ENCODE results near the gene CHST11. TPM values are rescaled to one million over a fixed set of nuclear protein-coding genes. Genes with fewer than 3 reads are reported as not detected.

The CHST11 gene
- 71.4 and 75.5 TPM in 2 replicates for total RNA-seq

DNA sequence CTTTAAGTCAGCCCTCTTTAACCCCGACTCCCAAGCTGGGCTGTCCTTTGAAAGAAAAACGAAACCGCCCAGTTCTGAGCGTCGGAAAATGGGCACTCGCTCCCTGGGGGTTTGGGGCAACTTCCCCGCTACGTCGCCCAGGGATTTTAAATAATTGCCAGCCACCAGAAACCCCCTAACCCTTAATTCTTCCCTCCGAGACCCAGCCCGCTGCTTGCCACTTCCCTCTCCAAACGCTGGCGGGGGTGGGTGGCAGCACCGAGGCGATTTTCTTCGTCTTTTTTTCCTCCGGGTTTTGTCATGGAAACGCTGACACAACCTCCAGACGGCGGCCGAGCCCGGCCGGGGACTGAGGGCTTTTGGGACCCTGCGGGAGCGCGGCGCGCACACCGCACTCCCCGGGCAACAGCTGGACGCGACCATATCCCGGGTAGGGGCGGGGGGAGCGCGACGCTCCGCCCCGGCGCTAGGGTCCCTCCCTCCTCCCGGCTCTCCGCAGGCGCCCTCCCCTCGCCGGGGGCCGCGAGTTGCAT, at the start of gene CHST11:
Gene CHST11 (plus strand): TSS at position 532 of the 533 bp plus-strand sequence.
- intact Hi-C loops (cut with micrococcal nuclease): loop anchor here (2.0 to 10.0 kb wide), 12 partner anchors 74 to 876 kb away; partner anchors contain the start of genes C12orf75, EID3, NFYB and TXNRD1

DNA sequence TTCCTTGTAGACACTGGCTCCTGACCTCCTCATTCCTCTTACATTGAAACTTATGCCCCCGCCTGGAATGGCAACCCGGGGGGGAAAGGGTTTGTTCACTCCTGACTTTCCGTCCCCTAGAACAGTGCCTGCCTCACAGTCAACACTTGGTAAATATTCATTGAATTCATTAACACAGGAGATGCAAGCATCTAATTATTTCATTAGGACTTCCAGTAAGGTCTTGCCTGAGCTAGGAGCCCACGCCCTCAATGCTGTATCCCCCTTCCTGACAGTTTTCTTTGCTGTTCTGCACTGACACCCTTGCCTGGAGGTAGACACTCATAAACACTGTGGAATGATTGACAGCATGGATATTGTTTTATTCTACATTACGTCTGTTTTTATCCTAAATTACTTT, 49.3 kb upstream of the CHST11 start:
- intact Hi-C loops (cut with micrococcal nuclease): no loop called here

DNA sequence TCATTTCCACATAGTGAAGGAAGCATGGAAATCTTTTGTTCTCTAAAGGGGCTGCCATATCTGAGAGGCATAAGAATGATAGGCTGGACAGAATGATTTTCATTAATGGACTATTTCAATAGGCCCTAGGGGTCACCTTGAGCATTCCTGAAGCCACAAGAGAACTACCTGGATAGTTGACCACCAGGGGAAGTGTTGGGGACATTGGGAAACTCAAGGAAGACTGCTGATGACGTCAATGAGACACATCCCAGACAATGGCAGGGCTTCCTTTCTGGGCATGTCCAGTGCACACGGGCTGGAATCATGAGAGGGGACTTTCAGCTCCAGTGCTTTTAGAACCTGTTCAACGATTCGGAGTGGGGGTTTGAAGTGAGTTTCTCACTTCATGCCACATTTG, 48.8 kb upstream of the CHST11 start:
- intact Hi-C loops (cut with micrococcal nuclease): no loop called here

DNA sequence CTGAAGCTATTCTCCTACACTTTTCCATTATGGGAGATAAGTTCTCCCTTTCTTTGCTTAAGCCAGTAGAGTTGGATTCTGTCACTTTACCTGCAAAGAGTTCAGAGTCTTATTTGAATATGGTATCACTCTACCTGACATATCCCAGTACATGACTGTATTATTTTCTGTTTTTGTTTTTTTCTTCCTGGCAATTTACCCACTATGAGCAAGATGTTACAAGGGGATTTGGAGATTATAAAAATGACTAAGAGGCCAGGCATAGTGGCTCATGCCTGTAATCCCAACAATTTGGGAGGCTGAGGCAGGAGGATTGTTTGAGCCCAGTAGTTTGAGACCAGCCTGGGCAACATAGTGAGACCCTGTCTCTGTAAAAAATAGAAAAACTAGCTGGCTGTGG, 46.4 kb upstream of the CHST11 start:
- intact Hi-C loops (cut with micrococcal nuclease): no loop called here

DNA sequence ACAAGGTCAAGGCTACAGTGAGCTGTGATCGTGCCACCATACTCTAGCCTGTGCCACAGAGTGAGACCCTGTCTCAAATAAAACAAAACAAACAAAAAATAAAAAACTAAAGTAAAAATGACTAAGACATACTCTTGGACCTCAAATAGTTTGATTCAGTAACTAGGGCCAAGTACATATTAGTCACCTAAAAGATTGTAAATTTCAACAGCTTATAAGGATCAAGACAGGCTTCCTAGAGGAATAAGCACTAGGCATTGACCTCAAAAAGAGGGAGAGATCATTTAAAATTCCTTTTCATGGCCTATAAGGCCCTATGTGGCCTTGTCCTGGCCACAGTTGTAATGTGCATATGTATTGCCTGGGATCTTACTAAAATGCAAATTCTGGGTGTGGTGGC, 46.0 kb upstream of the CHST11 start:
- intact Hi-C loops (cut with micrococcal nuclease): no loop called here

DNA sequence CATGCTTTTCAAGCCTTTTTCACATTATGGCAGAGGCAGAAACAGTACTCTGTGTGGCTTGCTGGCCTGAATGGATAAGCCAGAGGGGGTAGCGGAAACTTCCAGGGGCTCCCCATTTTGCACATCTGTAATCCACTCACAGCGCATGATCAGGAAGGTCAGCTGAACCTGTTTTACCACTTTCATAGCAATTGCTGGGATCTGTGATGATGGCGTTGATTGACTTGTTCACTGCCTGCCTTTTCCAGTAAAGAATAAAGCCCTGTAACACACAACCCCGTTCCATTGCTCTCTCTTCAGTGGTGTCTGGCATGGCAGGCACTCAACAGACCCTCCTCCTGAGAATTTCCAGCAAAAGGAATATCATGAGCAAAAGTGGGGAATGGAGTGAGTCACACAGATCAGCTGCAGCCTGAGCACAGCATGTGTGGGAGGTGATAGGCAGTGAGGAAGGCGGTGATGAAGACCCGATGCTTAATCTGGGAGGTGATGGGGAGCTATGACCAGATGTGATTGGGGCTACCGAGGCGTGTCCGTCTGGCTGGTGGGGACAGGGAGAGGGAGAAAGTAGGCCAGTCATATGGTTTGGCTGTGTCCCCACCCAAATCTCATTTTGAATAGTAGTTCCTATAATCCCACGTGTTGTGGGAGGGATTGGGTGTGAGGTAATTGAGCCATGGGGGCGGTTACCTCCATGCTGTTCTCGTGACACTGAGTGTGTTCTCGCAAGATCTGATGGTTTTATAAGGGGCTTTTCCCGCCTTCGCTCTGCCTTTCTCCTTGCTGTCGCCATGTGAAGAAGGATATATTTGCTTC, 44.7 kb upstream of the CHST11 start:
- intact Hi-C loops (cut with micrococcal nuclease): no loop called here

DNA sequence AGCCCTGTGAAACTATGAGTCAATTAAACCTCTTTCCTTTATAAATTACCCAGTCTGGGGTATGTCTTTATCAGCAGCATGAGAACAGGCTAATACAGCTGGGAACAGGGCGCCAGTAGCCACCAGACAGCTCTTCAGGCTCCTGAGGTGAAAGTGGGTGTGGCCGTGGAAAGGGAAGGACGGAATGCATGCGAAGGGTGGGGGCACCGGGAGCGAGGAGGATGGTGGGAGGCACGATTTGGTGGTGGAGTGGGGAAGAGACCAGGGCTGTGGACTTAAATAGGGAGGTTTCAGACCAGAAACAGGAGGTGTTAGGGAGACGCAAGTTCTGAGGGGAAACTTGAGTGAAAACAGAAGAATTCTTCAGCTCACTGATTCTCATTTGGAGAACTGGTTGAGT, 44.1 kb upstream of the CHST11 start:
- intact Hi-C loops (cut with micrococcal nuclease): no loop called here

DNA sequence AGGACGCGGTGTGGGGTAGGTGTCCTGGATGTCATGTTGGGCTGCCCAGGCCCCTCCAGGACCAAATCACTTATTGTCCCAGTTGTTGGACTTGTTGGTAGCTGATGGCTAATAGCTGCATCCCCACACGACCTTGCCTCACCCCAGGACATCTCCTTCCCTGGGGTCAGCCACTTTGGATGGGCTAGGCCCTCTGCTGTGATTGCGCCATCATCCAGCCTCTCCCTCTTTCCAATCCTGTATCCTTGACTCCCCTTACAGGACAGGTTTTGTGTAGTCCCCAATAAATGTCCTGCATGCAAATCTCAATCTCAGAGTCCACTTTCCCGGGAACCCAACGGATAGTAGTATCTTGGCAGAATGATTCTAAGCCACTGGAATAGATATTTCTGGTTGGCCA, 43.4 kb upstream of the CHST11 start:
- intact Hi-C loops (cut with micrococcal nuclease): no loop called here

DNA sequence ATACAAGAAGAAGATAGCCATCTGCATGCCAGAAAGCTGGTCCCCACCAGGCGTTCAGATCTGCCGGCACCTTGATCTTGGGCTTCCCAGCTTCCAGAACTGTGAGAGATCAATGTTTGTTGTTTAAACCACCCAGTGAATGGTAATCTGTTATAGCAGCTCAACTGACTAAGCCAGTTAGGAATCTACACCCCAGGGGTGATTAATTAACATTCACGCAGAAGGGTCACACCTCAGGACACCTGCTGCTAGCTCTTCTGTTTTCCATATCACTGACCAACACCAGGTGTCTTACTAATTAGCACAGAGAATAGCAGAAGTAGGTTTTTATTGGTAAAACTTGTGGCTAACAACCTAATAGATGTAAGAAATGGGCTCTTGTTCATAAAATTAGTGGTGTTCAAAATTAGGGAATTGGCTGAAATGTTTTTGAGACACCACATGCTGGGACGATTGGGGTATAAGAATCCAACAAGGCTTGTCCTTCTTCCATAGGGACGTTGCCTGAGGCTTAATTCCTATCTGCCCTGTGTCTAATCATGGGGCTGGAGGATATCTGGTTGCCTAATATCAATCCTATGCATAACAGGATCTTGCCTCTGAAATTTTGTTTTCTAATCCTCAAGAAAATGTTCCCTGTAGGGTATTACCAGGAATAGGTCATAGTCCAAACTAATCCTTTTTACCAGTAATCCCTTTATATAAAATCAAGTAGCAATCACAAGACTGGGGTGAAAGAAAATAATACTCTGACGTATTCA, 42.0 kb upstream of the CHST11 start:
- intact Hi-C loops (cut with micrococcal nuclease): no loop called here

DNA sequence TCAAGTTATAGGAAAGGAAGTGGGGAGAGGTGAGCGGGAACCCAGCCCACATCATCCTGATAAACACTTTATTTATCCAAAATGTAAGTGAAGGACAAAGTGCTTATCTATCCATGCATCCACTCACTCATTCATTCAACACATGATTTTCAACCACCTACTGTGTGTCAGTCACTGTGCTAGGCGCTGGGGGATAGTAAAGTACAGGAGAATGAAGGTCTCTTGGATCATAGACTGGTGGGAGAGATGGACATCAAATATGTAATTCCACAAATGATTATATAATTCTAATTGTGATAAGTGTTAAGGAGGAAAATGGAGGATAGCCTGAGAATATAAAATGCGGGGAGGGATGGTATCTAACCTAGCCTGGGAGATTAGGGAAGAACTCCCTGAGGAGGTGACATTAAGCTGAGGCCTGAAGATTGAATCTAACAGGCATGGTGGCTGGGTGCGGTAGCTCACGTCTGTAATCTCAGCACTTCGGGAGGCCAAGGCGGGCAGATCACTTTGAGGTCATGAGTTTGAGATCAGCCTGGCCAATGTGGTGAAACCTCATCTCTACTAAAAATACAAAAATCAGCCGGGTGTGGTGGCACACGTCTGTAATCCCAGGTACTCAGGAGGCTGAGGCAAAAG, 41.3 kb upstream of the CHST11 start:
- intact Hi-C loops (cut with micrococcal nuclease): no loop called here

DNA sequence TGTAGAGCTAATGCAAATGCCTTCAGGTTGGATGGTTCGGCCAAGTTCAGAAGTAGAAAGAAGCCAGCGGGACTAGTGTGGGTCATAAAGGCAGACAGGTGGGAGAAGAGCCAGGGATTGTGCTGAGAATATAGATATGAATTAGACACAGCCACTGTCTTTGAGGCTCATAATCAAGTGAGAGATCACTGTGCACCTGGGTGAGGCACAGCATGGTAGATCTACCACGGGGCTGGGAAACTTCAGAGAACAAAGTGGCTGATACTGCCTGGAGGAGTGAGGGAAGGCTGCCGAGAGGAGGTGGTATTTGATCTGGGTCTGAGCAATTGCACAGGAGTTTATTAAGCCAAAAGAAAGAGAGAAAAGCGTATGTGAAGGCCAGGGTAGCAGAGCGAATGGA, 40.6 kb upstream of the CHST11 start:
- intact Hi-C loops (cut with micrococcal nuclease): no loop called here

DNA sequence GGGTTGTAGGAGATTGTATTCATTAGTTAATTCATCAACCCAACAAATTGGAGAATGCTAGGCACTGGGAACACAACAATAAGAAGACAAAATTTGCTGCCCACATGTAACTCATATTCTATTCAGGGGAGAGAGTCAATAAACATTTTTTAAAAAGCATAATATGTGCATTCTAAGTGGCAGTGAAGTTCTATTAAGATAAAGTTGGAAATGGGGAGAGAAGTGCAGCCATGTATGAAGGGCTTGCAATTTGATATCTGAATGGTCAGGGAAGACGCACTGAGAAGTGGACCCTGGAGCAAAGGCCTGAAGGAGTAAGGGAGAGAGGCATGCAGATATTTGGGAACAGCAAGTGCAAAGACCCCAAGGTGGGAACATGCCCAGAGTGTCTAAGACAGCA, 40.2 kb upstream of the CHST11 start:
- intact Hi-C loops (cut with micrococcal nuclease): no loop called here

DNA sequence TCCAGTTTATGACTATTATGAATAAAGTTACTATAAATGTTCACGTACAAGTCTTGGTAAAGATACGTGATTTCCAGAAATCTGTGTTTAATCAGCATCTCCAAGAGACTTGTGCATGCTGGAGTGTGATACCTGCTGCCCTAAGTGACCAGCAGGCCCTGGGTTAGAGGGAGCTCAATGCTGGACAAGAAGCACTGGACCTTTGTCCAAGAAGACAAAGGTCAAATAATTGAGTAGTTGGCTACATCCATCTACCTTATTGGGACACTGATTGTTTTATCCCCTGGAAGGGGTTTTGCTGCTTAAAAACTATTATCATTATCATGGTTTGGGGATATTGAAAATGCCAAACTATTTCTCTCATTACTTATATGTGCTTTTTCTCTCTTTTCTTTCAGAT, 37.0 kb upstream of the CHST11 start:
- intact Hi-C loops (cut with micrococcal nuclease): no loop called here

DNA sequence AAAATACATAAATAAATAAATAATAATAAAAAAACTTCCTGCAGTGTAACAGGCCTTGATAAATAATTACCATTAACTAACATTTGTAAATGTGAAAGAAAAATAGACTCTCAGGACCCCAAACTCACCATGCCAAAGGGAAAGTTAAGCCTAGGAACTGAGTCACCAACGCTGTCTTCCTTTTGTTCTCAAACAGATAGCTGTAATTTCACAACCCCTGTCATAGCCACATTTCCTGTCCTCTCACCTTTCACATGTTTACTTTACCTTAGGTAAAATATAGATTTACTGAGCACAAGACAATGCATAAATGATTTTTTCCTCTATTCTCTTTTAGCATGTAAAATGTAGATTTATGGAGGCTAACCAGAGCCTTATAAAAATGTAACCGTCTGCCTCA, 35.9 kb upstream of the CHST11 start:
- intact Hi-C loops (cut with micrococcal nuclease): no loop called here

DNA sequence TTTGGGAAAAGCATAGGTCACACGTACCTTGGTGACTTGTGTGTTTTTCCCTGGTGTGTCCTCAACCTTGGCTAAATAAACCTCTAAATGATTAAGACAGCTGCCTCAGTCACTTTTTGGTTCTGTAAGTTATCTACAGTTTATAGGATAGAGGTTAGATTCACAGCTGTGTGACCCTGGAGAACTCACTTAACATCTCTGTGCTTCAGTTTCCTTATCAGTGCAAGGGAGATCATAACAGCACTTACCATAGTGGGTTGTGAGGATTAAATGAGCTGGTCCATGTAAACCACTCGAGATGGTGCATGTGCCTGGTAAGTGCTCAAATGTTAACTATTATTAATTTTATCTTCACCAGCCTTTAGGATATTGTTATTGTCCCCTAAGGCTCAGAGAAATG, 35.4 kb upstream of the CHST11 start:
- intact Hi-C loops (cut with micrococcal nuclease): no loop called here

DNA sequence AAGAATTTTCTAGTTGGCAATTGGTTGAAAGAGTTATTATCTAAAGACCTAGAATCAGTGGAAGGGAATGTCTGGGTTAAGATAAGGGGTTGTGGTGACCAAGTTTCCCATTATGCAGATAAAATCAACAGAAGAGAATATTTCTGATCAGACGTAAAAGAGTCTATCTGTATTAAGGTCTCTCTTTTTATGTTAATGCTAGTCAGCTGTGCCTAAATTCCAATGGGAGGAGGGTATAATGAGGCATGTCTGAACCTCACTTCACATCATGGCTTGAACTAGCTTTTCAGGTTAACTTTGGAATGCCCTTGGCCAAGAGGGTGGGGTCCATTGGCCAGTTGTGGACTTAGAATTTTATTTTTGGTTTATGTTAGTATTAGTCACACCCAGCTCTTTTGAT, 34.3 kb upstream of the CHST11 start:
- intact Hi-C loops (cut with micrococcal nuclease): no loop called here

DNA sequence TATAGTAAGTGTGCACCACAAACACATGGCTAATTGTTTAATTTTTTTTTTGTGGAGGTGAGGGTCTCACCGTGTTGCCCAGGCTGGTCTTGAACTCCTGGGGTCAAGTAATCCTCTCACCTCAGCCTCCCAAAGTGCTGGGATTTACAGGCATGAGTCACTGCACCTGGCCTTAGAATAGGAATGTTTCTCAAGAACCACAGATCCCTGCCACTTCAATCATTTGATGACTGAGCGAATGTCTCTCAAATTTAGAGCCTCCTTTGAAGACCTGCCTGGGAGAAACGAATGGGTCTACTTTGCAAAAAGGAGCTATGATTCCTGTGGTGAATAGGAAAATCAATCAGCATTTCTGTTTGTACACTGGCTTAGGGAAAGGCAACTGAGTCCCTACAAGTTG, 33.5 kb upstream of the CHST11 start:
- intact Hi-C loops (cut with micrococcal nuclease): no loop called here

DNA sequence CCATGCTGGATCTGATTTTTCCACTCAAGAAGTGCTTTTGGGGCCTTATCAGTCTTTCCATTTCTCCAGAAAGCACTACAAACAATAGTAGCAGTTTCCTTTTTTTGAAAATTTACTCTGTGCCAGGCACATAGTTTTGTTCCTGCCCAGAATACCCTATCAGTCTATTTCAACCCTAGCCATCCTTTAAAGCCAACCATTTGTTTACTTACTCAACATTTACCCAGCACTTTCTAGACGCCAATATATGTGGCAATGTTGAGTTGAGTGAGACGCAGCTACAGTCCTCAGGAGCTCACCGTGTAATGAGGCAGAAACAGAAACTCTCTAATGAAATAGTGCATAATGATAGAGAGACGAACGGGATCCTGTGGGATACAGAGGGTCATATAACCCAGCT, 32.9 kb upstream of the CHST11 start:
- intact Hi-C loops (cut with micrococcal nuclease): no loop called here

DNA sequence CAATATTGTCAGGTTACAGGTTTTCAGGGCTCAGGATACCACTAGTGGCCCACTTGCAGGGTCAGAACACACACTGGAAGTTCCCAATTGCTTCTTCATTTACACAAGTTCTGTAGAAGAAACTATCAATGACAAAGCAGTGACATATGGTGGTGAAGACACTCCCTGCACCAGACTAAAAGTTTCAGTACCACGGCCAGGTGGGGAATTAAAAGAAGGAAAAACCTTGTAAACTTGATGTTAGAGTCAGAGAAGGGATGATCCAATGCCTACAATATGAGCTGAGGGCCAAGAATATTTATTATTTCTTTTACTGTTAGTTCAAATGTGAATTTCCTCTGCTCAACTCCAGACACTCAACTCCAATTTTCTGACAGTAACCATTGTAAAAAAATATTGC, 31.8 kb upstream of the CHST11 start:
- intact Hi-C loops (cut with micrococcal nuclease): no loop called here

DNA sequence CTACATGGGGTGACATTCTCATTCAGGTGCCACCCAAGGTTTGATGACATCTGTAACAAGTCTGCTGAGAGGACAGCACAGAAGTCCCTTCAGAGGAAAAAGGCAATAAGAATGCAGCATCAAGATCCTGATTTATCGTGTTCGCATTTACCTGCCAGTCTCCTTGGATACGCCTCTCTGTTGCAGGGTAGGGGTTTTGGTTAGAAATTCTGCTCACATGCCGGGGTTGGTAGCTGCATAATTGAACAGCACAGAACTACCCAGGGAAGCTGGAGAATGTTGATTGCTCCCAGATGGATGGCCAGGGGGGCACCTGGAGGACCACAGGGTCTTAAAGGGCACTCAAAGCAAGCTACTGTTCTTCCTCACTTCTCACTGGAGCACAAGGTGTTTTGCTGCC, 31.1 kb upstream of the CHST11 start:
- intact Hi-C loops (cut with micrococcal nuclease): no loop called here

DNA sequence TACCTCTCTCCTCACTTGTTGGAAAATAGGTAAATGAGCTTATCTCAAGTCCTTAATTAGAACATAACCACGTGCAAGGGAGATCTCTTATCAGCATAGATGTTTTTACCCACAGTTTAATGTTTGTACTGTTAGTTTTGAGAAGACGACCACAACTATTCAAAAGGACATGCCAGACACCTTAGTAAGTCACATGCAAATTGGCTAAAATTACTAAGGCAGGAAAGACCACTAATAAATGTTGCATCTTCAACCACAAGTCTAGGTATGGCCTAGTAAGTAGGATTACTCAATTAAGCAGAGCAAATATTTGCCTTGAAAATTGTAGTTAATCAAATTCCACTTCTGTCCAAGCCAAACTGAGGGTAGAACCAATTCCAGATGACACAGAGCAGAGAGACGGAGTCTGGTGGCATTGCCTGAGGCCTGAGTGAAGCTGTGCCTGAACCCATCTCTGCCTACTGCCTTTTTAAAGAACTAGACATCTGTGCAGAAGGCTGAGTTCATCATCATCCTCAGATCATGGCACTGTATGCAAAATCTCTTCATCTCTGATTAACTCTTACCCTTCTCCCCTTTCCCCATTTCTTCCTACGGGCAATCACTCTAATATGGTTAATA, 29.7 kb upstream of the CHST11 start:
- intact Hi-C loops (cut with micrococcal nuclease): no loop called here

DNA sequence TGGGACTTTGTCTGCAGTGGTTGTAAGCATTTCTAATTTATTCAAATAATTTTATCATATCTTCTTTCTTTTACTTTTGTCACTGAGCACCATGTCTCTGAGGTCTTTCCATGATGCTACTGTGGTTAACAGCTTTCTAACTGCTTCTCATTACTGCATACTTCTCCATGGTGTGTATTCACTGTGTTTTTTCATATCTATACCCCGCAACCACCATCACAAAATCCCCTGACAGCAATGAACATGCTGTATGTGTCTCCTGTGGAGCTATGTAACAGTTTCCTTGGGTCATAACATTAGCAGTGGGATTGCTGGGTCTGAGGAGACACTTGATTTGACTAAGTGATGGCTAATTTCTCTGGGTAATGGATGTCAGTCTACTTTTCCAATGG, 29.2 kb upstream of the CHST11 start:
- intact Hi-C loops (cut with micrococcal nuclease): no loop called here

Measured in T-helper 2 cell treated with Interferon-gamma antibody and Interleukin-4, amounts not matched to agents 100 ng/mL and 5 ng/mL, for 36 hours (primary cell).